Measurements from ENCODE around the gene ANKRD53.

- TF ChIP-seq CTCF (IDR thresholded peaks at IDR 0.05; ENCODE audit: low read depth, low read length, poor library complexity, severe bottlenecking) = no peak
- no peak for TF ChIP-seq EZH2phosphoT487 (IDR thresholded peaks at IDR 0.05; ENCODE audit: borderline replicate concordance, low read length)
These were observed 46.9 kb upstream of the ANKRD53 start for GRCh38 chr2:70931376-70932000.

All from DOHH2 (cell line).